Measurements from ENCODE around the gene JAM3.

The JAM3 gene

DNA sequence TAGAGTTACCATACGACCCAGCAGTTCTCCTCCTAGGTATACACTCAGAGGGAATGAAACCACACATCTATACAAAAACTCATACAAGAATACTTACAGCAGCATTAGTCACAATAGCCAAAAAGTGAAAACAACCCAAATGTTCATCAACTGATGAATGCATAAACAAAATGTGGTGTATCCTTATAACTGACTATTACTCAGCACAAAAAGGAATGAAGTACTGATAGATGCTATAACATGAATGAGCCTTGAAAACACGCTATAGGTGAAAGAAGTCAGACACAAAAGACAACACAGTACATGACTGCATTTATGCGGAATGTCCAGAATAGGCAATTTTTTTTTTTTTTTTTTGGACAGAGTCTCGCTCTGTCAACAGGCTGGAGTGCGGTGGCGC, 131.8 kb downstream of the JAM3 start:
- H3K27ac ChIP-seq = no peak overlapping the region
- peaks cover 86% of the 10 kb centered on the region for H3K36me3 ChIP-seq (ENCODE audit: insufficient read depth, low read length)
- H3K4me3 ChIP-seq = no peak overlapping the region
- no peak for DNase-seq (ENCODE audit: low read depth, low spot score)
- TF ChIP-seq POLR2AphosphoS5 (IDR thresholded peaks at IDR 0.05; ENCODE audit: borderline replicate concordance, low read depth, low read length) (no peak), EZH2 (IDR thresholded peaks at IDR 0.05) (no peak), FOXP2 (optimal IDR thresholded peaks at IDR 0.05; ENCODE audit: control extremely low read depth, extremely low read length, insufficient read depth) (no peak)
- no peaks in the 10 kb centered on the region for H3K9me3 ChIP-seq (ENCODE audit: low read depth, low read length)
- no peak overlapping the region for H3K9ac ChIP-seq (ENCODE audit: insufficient read length)

Measured in SK-N-MC (cell line).